Neutrophil (primary cell): ENCODE results near the gene FBXO17.
A peak's percentile ranks its signal among the peaks of the same experiment; 100 is the strongest.

Experiments
- H3K27ac ChIP-seq: fragments of 200-600 bp; sonication (generic); 2 replicates; pipeline ENCODE4 v1.5.1; 2016; ENCODE audit warnings: mild to moderate bottlenecking, moderate library complexity
- H3K27me3 ChIP-seq: fragments of 200-600 bp; sonication (generic); 2 replicates; pipeline ENCODE4 v1.6.0; 2016; ENCODE audit warnings: mild to moderate bottlenecking
- H3K36me3 ChIP-seq: fragments of 200-600 bp; sonication (generic); 2 replicates; pipeline ENCODE4 v1.5.1; 2017
- H3K4me1 ChIP-seq, 2 experiments: fragments of 200-600 bp in 1 of 2; sonication (generic) in 1 of 2; 1 replicate in 1 of 2; 2 replicates in 1 of 2; pipeline versions ENCODE4 v1.5.1 to v1.6.1; 2013 to 2016; ENCODE audit warnings: low read depth in 1 of 2, low read length in 1 of 2, mild to moderate bottlenecking in 1 of 2, moderate library complexity in 1 of 2; ENCODE audit not compliant: control insufficient read depth in 1 of 2, insufficient read depth in 1 of 2
- H3K4me3 ChIP-seq, 2 experiments: fragments of 200-600 bp in 1 of 2; sonication (generic) in 1 of 2; 1 replicate in 1 of 2; 2 replicates in 1 of 2; pipeline ENCODE4 v1.5.1; 2013 to 2016; ENCODE audit warnings: low read depth in 1 of 2, low read length in 1 of 2, mild to moderate bottlenecking in 1 of 2, moderate library complexity in 1 of 2
- H3K9me3 ChIP-seq: fragments of 200-600 bp; sonication (generic); 2 replicates; pipeline ENCODE4 v1.5.1; 2016
- TF ChIP-seq, protein P1 (sequence below): fragments of 200-600 bp; sonication (generic); IDR thresholded peaks from 2 replicates; pipeline ENCODE4 v1.5.1; 2016; ENCODE audit warnings: antibody characterized with exemption

Gene FBXO17

DNA sequence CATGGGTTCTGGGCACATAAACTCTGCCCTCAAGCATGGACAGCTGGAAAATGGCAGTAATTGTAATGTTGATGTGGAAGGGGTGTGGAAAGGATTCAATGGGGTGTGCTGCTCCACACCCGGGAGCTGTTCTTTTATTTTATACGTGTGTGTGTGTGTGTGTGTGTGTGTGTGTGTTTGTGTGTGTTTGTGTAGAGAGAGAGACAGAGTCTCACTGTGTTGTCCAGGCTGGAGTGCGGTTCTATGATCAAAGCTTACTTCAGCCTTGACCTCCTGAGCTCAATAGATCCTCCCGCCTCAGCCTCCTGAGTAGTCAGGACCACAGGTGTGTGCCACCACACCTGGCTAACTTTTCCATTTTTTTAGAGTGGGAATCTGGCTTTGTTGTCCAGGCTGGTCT is 42.0 kb downstream of the FBXO17 start:
- no peak overlapping the region for H3K4me3 ChIP-seq
- no peak overlapping the region for H3K27ac ChIP-seq
- H3K27me3 ChIP-seq = peaks cover 13% of the 10 kb centered on the region
- H3K36me3 ChIP-seq = no peaks in the 10 kb centered on the region
- peaks cover 15 to 17% of the 10 kb centered on the region in 2 experiments for H3K4me1 ChIP-seq
- H3K9me3 ChIP-seq = no peaks in the 10 kb centered on the region
- TF ChIP-seq, protein P1, sequence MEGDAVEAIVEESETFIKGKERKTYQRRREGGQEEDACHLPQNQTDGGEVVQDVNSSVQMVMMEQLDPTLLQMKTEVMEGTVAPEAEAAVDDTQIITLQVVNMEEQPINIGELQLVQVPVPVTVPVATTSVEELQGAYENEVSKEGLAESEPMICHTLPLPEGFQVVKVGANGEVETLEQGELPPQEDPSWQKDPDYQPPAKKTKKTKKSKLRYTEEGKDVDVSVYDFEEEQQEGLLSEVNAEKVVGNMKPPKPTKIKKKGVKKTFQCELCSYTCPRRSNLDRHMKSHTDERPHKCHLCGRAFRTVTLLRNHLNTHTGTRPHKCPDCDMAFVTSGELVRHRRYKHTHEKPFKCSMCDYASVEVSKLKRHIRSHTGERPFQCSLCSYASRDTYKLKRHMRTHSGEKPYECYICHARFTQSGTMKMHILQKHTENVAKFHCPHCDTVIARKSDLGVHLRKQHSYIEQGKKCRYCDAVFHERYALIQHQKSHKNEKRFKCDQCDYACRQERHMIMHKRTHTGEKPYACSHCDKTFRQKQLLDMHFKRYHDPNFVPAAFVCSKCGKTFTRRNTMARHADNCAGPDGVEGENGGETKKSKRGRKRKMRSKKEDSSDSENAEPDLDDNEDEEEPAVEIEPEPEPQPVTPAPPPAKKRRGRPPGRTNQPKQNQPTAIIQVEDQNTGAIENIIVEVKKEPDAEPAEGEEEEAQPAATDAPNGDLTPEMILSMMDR = no peak

DNA sequence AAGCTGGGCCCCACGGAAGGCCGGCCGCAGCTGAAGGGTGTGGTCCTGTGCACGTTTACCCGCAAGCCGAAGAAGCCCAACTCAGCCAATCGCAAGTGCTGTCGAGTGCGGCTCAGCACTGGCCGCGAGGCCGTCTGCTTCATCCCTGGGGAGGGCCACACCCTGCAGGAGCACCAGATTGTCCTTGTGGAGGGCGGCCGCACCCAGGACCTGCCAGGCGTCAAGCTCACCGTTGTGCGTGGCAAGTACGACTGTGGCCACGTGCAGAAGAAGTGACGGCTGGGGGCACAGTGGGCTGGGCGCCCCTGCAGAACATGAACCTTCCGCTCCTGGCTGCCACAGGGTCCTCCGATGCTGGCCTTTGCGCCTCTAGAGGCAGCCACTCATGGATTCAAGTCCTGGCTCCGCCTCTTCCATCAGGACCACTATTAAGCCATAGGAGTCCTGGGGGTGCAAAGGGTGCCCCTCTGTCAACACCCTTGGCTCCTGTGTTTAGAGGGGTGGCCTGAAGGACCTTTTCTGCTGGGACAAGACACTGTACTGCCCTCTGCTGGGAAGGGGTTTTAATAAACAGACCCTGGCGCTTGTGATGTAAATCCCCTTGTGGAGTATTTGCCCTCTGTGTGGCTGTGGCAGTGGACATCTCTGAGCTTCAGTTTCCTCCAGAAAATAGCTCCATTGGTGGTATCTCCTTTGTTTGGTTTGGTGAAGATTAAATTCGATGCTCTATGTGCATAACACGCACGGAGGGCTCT is 42.9 kb downstream of the FBXO17 start:
- Histone ChIP-seq H3K4me3 (no peak overlapping the region), H3K36me3 (no peaks in the 10 kb centered on the region), H3K27ac (no peak overlapping the region), H3K4me1 (peaks cover 15 to 17% of the 10 kb centered on the region in 2 experiments), H3K27me3 (peaks cover 6% of the 10 kb centered on the region), H3K9me3 (no peaks in the 10 kb centered on the region)
- TF ChIP-seq, protein P1 = no peak

DNA sequence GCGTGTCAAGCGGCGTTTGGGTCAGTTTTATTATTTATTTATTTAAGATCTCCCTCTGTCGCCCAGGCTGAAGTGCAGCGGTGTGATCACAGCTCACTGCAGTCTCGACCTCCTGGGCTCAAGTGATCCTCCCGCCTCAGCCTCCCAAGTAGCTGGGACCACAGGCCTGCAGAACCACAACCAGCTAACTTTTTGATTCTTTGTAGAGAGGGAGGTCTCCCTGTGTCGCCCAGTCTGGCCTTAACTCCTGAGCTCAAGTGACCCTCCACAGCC is 44.1 kb downstream of the FBXO17 start:
- H3K36me3 ChIP-seq = no peaks in the 10 kb centered on the region
- TF ChIP-seq, protein P1 = no peak
- no peaks in the 10 kb centered on the region for H3K9me3 ChIP-seq
- peak overlapping the region; percentile 94 to 97 for H3K4me3 ChIP-seq
- H3K27me3 ChIP-seq = no peaks in the 10 kb centered on the region
- peaks cover 15 to 17% of the 10 kb centered on the region in 2 experiments for H3K4me1 ChIP-seq
- peak overlapping the region; percentile 58 for H3K27ac ChIP-seq

DNA sequence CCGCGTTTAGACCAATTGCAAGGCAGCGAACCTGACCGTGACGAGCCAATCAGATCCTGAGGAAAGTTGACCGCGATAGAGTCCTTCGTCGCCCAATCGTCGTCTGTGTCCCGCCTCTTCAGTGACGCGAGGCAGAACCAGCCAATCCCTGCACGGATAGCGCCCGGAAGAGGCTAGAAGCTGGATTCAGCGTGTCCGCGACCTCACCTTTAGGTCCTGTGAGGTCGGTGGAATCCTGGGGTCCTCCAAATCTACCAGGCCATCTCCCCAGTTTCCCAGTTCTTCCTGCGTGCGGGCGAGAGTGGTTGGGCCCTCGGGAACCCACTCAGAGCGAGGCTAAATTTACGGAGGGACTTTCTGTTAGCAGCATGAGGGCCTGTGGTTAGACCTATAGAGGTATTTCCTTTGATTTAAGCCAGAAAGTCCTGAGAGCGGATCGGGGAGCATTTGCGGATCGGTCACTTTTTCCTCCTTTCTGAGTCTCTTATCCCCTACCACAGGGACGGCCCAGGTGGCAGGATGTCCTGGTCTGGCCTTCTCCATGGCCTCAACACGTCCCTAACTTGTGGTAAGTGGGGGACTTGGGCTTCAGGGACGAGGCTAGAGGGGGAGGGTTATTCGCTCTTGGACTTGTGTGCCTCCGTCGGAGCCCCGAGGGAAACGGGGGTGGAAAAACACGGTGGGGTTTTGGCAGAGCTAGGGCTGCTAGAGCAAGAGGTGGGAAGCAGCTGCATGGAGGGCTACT is 44.6 kb downstream of the FBXO17 start, which contains the start of gene MRPS12:
MRPS12 (plus strand) TSS at position 169 of the 745 bp plus-strand sequence; CDS start at position 520, 351 bp downstream.
- Histone ChIP-seq H3K27me3 (no peaks in the 10 kb centered on the region), H3K27ac (peak within 1 kb of the TSS; percentile 58), H3K4me3 (peak within 1 kb of the TSS; percentile 94 to 97), H3K9me3 (no peaks in the 10 kb centered on the region), H3K36me3 (no peaks in the 10 kb centered on the region), H3K4me1 (peaks cover 15 to 17% of the 10 kb centered on the region in 2 experiments)
- TF ChIP-seq, protein P1 = no peak

DNA sequence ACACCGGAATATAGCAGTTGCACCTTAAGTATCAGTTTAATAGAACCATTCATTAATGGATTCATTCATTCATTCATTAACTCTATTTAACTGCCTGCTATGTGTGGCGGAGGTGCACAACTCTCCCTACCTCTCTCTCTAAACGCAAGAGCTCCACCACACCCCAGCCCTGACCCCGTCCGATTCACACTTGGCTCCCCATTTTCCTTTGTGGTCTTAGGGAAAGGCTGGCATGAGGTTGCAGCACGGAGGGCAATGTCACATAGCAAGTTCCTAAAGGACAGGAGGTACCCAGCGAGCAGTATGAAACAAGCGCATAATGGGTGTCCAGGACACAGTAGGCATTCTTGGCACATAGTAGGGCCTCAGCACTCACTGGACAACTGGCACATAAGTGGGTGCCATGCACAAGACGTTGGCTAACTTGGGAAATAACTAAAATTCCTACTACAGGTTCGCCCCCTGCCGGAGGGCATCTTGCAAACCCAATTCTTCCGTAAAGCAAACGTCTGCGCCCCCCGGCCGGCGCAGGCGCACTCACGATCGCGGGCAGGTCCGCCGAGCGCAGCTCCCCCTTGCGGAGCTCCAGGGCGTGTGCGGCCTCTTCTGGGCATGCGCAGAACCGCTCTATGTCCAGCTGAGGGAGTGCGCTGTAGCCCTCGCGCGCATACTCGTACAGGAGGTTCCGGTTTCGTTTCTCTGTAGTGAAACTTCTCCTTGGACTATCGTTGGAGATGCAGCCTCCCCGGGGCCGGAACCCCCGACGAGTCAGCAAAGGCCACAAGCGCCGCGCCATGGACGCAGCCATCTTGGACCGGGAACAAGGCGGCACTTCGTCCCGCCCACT is 45.4 kb downstream of the FBXO17 start, which contains the start of gene SARS2:
SARS2 (minus strand) TSS at position 835 of the 847 bp plus-strand sequence; CDS start at position 808, 27 bp downstream.
- no peaks in the 10 kb centered on the region for H3K36me3 ChIP-seq
- peak within 1 kb of the TSS; percentile 58 for H3K27ac ChIP-seq
- H3K27me3 ChIP-seq = no peaks in the 10 kb centered on the region
- TF ChIP-seq, protein P1 = peak; percentile 99
- H3K4me1 ChIP-seq = peaks cover 15 to 17% of the 10 kb centered on the region in 2 experiments
- no peaks in the 10 kb centered on the region for H3K9me3 ChIP-seq
- H3K4me3 ChIP-seq = peak within 1 kb of the TSS; percentile 94 to 97
